Measurements from ENCODE around the gene IGLL1.
"Not testable (repeated sequence)": the region's sequence is repeated elsewhere in the genome, so short reads cannot be mapped to it uniquely, and the experiment has no call there.

The IGLL1 gene

DNA sequence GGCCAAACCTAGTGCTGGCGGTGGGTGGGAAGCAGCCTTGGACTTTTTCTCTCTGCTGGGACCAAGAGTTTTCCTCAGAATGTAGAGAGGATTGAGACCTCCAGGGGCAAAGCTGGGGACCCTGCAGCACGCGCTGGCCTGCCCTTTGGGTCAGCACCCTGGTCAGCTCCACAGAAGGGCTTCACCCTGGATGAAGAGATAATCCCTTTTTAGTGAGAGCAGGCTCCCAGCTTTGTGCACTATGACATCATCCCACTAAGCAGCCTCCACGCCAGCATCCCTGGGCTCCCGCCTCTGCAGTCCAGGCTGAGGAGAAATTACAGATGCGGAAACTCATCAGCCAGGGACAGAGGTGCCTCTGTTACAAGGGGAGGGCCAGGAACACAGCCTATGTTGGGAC, 28.5 kb upstream of the IGLL1 start:
- Histone ChIP-seq H3K36me3 (ENCODE audit: control insufficient read depth in 2 of 2, insufficient read depth in 2 of 2, low read length in 2 of 2) (no peaks in the 10 kb centered on the region), H3K4me3 (ENCODE audit: low read length in 2 of 2) (no peak overlapping the region)

DNA sequence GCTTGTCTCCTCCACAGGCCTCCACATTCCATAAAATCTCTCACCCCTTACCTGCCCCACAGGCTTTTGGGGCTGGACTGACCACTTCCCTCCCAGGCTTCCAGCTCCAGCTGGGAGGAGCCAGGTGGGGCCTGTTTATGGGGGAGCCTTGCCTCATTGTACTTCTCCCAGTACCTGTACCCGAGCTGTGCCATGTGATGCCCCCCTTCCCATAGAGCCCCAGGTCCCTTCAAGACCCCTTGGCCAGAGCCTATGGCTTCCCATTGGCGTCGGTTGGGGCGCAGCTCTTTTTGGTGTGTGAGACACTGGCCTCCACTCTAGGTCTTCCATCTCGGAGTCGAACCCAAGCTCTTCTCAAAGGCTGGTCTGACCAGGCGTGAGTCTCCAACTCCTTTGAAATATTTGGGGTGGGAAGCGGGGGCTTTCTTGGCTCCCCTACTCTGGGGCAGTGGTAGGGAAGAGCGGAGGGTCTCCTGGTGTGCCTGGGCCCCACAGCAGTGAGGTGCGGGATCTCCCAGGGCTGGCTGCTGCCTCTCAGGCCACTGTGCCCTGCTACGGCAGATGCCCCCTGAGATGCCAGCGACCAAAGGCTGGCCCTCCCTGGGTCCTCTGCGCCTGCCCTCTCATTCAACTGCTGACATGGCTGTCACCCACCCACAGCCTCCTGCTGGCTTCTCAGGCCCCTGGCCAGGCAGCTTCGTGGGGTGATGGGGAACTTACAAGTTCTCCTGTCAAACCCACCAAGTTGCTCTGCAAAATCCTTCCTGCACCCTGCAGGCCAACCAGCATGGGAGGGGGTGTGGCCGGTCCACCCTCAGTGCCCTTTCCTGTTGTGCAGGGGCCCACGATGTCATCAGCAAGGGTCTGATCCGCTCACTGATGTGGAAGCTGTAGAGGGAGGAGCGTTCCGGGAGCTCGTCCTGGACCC, 26.4 kb upstream of the IGLL1 start:
- no peaks in the 10 kb centered on the region for H3K4me1 ChIP-seq (ENCODE audit: control insufficient read depth in 2 of 2, insufficient read depth in 2 of 2, low read length in 2 of 2)
- H3K27ac ChIP-seq (ENCODE audit: low read depth in 2 of 2, low read length in 2 of 2), result no peak overlapping the region
- H3K27me3 ChIP-seq (ENCODE audit: control insufficient read depth in 2 of 2, insufficient read depth in 2 of 2, low read length in 2 of 2), result no peaks in the 10 kb centered on the region
- H3K36me3 ChIP-seq (ENCODE audit: control insufficient read depth in 2 of 2, insufficient read depth in 2 of 2, low read length in 2 of 2), result no peaks in the 10 kb centered on the region
- no peak overlapping the region for H3K4me3 ChIP-seq (ENCODE audit: low read length in 2 of 2)
- no peaks in the 10 kb centered on the region for H3K9me3 ChIP-seq (ENCODE audit: control insufficient read depth in 2 of 2, low read length in 2 of 2)
- H3K9ac ChIP-seq (ENCODE audit: low read depth in 1 of 2, low read length in 2 of 2), result no peak overlapping the region

More for the DNA sequence above, 28.5 kb upstream of the IGLL1 start:
- Histone ChIP-seq H3K9ac (ENCODE audit: low read depth in 1 of 2, low read length in 2 of 2) (no peak overlapping the region), H3K27ac (ENCODE audit: low read depth in 2 of 2, low read length in 2 of 2) (no peak overlapping the region), H3K27me3 (ENCODE audit: control insufficient read depth in 2 of 2, insufficient read depth in 2 of 2, low read length in 2 of 2) (no peaks in the 10 kb centered on the region), H3K9me3 (ENCODE audit: control insufficient read depth in 2 of 2, low read length in 2 of 2) (no peaks in the 10 kb centered on the region), H3K4me1 (ENCODE audit: control insufficient read depth in 2 of 2, insufficient read depth in 2 of 2, low read length in 2 of 2) (no peaks in the 10 kb centered on the region)

DNA sequence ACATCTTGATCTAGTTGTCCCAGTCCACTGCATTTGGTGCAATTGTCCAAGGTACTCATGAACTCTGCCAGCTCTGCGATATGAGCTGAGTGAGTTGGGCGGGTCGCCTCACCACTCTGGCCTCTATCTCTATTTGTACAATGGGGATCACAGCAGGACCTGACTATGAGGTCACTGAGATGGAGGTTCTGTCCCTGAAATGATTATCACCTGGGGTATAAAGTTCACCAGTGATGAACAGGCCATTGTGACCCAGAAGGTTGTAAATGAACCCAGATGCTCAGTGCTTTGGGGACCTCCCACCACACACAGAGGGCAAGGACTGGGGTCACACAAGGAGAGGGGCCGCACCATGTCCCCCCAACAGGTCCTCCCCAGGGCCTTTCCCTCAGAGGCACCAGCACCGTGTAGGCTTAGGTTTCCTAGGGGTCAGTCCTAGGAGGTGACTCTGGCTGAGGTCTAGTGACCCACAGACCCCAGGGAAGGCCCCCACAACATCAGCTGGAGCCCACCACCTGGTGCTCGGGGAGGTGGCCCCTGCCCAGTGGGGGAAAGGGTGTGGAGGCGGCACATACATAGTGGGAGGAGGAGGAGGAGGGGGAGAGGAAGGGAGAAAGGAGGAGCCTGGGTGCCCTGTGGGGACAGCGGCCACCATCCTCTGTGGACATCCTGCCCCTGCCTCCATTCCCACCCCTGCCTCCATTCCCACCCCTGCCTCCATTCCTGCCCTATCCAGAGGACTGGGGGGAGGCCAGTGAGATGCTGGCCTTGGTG, 25.0 kb upstream of the IGLL1 start:
- Histone ChIP-seq H3K4me1 (ENCODE audit: control insufficient read depth in 2 of 2, insufficient read depth in 2 of 2, low read length in 2 of 2) (no peaks in the 10 kb centered on the region), H3K9me3 (ENCODE audit: control insufficient read depth in 2 of 2, low read length in 2 of 2) (no peaks in the 10 kb centered on the region), H3K36me3 (ENCODE audit: control insufficient read depth in 2 of 2, insufficient read depth in 2 of 2, low read length in 2 of 2) (no peaks in the 10 kb centered on the region), H3K9ac (ENCODE audit: low read depth in 1 of 2, low read length in 2 of 2) (no peak overlapping the region), H3K27me3 (ENCODE audit: control insufficient read depth in 2 of 2, insufficient read depth in 2 of 2, low read length in 2 of 2) (no peaks in the 10 kb centered on the region), H3K27ac (ENCODE audit: low read depth in 2 of 2, low read length in 2 of 2) (no peak overlapping the region), H3K4me3 (ENCODE audit: low read length in 2 of 2) (no peak overlapping the region)

DNA sequence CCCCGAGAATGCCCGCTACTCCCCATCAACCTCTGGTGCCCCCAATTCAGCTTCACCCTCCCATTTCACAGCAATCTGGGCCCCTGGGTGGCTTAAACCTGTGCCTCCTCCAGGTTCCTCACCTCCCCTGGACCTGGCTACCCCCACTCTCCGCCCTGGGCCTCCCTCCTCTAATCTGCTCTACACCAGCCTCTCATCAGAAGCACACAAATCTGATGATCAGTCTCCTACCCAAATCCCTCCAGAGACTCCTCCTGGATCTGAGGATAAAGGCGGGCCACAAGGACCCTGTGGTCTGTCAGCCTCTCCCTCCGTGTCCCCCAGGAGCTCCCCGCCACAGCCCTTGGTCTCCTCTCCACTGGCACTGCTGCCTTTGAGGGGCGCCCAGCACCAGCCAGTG, 23.2 kb upstream of the IGLL1 start:
- no peaks in the 10 kb centered on the region for H3K9me3 ChIP-seq (ENCODE audit: control insufficient read depth in 2 of 2, low read length in 2 of 2)
- H3K9ac ChIP-seq (ENCODE audit: low read depth in 1 of 2, low read length in 2 of 2), result no peak overlapping the region
- no peak overlapping the region for H3K27ac ChIP-seq (ENCODE audit: low read depth in 2 of 2, low read length in 2 of 2)
- no peaks in the 10 kb centered on the region for H3K27me3 ChIP-seq (ENCODE audit: control insufficient read depth in 2 of 2, insufficient read depth in 2 of 2, low read length in 2 of 2)
- no peak overlapping the region for H3K4me3 ChIP-seq (ENCODE audit: low read length in 2 of 2)
- H3K4me1 ChIP-seq (ENCODE audit: control insufficient read depth in 2 of 2, insufficient read depth in 2 of 2, low read length in 2 of 2), result no peaks in the 10 kb centered on the region
- H3K36me3 ChIP-seq (ENCODE audit: control insufficient read depth in 2 of 2, insufficient read depth in 2 of 2, low read length in 2 of 2), result no peaks in the 10 kb centered on the region

DNA sequence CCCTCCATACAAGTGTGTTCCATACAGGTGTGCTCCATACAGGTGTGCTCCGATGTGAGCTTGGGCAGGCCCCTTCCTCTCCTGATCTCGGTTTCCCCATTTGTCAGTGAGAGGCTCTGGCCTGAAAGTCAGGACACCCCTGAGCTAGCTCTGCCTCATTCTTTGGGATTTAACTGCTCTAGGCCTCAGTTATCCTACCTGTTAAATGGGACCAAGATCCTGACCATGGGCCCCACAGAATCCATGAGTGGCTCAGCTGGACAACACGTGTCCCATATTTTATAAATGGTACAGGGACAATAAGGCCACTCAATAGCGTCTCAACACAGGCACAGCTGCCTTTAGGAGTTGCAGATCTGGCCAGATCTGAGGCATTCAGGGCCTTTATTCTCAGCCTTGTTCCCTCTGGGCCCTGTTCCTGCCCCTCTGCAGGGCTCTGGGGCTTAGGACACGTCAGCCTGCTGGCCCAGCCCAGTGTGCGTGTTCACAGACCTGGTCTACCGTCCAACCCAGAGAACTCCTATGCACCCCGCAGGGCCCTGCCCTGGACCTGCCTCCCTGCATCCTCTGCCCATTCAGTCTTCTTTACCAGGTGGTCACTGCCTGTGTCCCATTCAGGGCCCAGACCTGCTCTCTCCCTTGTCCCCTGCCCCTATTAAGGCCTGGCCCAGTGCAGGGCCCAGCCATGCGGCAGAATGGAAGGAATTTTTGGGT, 18.9 kb upstream of the IGLL1 start:
- H3K9me3 ChIP-seq (ENCODE audit: control insufficient read depth in 2 of 2, low read length in 2 of 2), result no peaks in the 10 kb centered on the region
- H3K4me1 ChIP-seq (ENCODE audit: control insufficient read depth in 2 of 2, insufficient read depth in 2 of 2, low read length in 2 of 2), result no peaks in the 10 kb centered on the region
- H3K27me3 ChIP-seq (ENCODE audit: control insufficient read depth in 2 of 2, insufficient read depth in 2 of 2, low read length in 2 of 2), result no peaks in the 10 kb centered on the region
- no peak overlapping the region for H3K27ac ChIP-seq (ENCODE audit: low read depth in 2 of 2, low read length in 2 of 2)
- H3K36me3 ChIP-seq (ENCODE audit: control insufficient read depth in 2 of 2, insufficient read depth in 2 of 2, low read length in 2 of 2), result no peaks in the 10 kb centered on the region
- H3K9ac ChIP-seq (ENCODE audit: low read depth in 1 of 2, low read length in 2 of 2), result no peak overlapping the region
- H3K4me3 ChIP-seq (ENCODE audit: low read length in 2 of 2), result no peak overlapping the region

DNA sequence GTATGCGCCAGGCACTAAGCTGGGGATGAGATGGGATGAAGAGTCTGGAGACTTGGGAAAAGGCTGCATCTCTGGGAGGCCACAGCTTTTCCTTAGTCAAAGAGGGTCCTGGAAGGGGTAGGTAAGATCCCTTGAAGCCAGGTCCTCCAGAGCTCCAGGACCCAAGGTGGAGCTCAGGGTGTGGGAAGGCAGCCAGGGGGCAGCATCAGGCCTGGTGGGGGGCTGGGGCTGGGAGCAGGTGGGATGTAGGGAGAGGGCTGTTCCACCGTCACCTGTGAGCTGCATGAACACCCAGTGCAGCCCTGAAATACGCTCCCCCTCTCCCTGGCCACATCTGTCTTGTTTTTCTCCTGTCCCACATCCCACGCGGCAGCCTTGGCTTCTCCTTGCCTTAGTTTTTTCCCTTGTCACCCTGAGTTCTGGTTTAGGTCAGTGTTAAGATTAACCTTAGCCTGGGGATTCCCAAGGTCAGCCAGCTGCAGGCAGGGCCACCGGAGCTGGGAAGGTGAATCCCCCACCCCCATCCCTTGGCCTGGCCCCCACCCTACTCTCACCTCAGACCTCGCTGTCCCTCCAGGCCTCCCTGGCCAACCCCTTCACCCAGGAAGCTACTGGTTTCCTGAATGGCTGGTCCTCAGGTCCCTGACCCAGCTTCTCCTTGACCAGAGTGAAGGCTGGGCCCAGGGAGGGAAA, 17.6 kb upstream of the IGLL1 start:
- H3K27ac ChIP-seq (ENCODE audit: low read depth in 2 of 2, low read length in 2 of 2); H3K4me3 ChIP-seq (ENCODE audit: low read length in 2 of 2): not testable (repeated sequence)

DNA sequence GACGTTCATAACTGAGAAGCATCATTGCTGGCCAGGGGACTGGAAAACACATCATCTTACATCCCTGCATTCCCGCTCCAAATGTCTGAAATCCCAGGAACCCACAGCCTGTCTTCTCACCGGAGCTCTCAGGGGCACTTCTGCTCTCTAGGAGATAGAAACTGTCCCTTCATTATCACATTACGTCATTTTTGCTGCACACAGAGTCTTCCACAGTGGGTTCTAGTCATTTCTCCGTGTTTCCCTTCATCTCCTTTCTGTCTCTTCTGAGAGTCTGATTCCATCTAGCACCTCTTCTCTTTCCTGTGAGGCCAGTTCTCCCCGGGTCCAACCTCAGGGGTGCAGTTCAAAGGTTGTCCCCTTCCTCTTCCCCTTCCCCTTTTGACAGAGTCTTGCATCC, 15.8 kb upstream of the IGLL1 start:
- not testable (repeated sequence) for H3K9ac ChIP-seq (ENCODE audit: low read depth in 1 of 2, low read length in 2 of 2); H3K36me3 ChIP-seq (ENCODE audit: control insufficient read depth in 2 of 2, insufficient read depth in 2 of 2, low read length in 2 of 2); H3K27me3 ChIP-seq (ENCODE audit: control insufficient read depth in 2 of 2, insufficient read depth in 2 of 2, low read length in 2 of 2); H3K4me1 ChIP-seq (ENCODE audit: control insufficient read depth in 2 of 2, insufficient read depth in 2 of 2, low read length in 2 of 2); H3K4me3 ChIP-seq (ENCODE audit: low read length in 2 of 2); H3K27ac ChIP-seq (ENCODE audit: low read depth in 2 of 2, low read length in 2 of 2); H3K9me3 ChIP-seq (ENCODE audit: control insufficient read depth in 2 of 2, low read length in 2 of 2)

More for the DNA sequence above, 17.6 kb upstream of the IGLL1 start:
- H3K9ac ChIP-seq (ENCODE audit: low read depth in 1 of 2, low read length in 2 of 2); H3K27me3 ChIP-seq (ENCODE audit: control insufficient read depth in 2 of 2, insufficient read depth in 2 of 2, low read length in 2 of 2); H3K36me3 ChIP-seq (ENCODE audit: control insufficient read depth in 2 of 2, insufficient read depth in 2 of 2, low read length in 2 of 2); H3K4me1 ChIP-seq (ENCODE audit: control insufficient read depth in 2 of 2, insufficient read depth in 2 of 2, low read length in 2 of 2); H3K9me3 ChIP-seq (ENCODE audit: control insufficient read depth in 2 of 2, low read length in 2 of 2): not testable (repeated sequence)

DNA sequence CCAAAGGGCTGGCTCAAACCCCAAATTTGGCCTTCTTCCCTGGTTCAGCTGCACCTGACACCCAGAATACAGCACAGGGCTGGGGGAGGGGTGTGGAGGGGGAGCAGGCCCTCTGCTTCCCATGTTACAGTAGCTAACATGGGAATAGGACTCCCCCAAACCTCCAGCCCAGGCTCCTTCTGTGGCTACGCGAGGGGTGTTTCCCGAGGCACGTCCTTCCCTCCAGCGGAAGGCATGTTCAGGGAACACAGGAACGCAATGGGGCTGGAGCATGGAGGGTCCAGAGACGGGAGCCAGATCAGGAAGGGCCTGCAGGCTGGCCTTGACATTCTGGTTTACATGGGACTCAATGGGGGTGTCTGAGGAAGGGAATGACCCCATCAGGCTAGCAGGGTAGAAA, 11.8 kb upstream of the IGLL1 start:
- no peak overlapping the region for H3K4me3 ChIP-seq (ENCODE audit: low read length in 2 of 2)
- no peaks in the 10 kb centered on the region for H3K4me1 ChIP-seq (ENCODE audit: control insufficient read depth in 2 of 2, insufficient read depth in 2 of 2, low read length in 2 of 2)
- no peaks in the 10 kb centered on the region for H3K27me3 ChIP-seq (ENCODE audit: control insufficient read depth in 2 of 2, insufficient read depth in 2 of 2, low read length in 2 of 2)
- no peaks in the 10 kb centered on the region for H3K36me3 ChIP-seq (ENCODE audit: control insufficient read depth in 2 of 2, insufficient read depth in 2 of 2, low read length in 2 of 2)
- no peak overlapping the region for H3K27ac ChIP-seq (ENCODE audit: low read depth in 2 of 2, low read length in 2 of 2)
- H3K9ac ChIP-seq (ENCODE audit: low read depth in 1 of 2, low read length in 2 of 2), result no peak overlapping the region
- H3K9me3 ChIP-seq (ENCODE audit: control insufficient read depth in 2 of 2, low read length in 2 of 2), result no peaks in the 10 kb centered on the region

DNA sequence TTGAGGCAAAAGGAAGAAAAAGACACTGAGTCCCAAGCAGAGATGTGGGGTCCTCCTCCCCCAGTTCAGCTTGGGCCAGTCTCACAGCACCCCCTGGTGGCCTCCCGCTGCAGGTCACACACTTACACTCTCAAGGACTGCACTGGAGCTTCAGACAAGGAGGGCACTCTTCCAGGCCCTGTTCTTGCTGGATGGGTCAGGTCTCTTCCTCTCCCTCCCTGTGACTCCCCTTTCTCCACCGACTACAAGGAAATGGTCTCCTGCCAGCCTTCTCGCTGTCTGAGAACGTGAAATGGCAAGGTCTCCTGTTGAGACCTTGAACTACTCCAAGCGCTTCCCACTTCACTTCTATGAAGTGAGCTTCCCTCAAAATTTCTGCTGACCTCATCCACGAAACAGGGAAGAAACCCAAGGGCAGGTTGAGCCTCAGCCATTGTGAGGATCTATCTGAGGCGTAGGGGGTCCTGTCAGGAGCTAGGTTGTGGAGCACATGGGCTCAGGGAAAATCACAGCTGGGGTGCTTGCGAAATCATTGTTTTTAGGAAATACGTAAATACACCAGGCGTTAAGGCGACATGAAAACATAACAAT, 11.2 kb upstream of the IGLL1 start:
- H3K27ac ChIP-seq (ENCODE audit: low read depth in 2 of 2, low read length in 2 of 2), result no peak overlapping the region
- no peaks in the 10 kb centered on the region for H3K27me3 ChIP-seq (ENCODE audit: control insufficient read depth in 2 of 2, insufficient read depth in 2 of 2, low read length in 2 of 2)
- H3K9ac ChIP-seq (ENCODE audit: low read depth in 1 of 2, low read length in 2 of 2), result no peak overlapping the region
- no peaks in the 10 kb centered on the region for H3K4me1 ChIP-seq (ENCODE audit: control insufficient read depth in 2 of 2, insufficient read depth in 2 of 2, low read length in 2 of 2)
- H3K9me3 ChIP-seq (ENCODE audit: control insufficient read depth in 2 of 2, low read length in 2 of 2), result no peaks in the 10 kb centered on the region
- H3K4me3 ChIP-seq (ENCODE audit: low read length in 2 of 2), result no peak overlapping the region
- no peaks in the 10 kb centered on the region for H3K36me3 ChIP-seq (ENCODE audit: control insufficient read depth in 2 of 2, insufficient read depth in 2 of 2, low read length in 2 of 2)
